Parathyroid adenoma (tissue), 2 donors: Measurements from ENCODE around the gene TPBGL.

Source experiments
- H2AFZ ChIP-seq: fragments of 300-600 bp; sonication (generic); one replicate; pipeline ENCODE4 v1.7.0; 2017; ENCODE audit warnings: antibody characterized with exemption, mild to moderate bottlenecking
- H3K27ac ChIP-seq: fragments of 300-600 bp; sonication (generic); one replicate; pipeline ENCODE4 v1.7.0; 2017
- H3K27me3 ChIP-seq: fragments of 300-600 bp; sonication (generic); one replicate; pipeline ENCODE4 v1.7.0; 2017; ENCODE audit warnings: low read length; ENCODE audit not compliant: control insufficient read depth, insufficient read depth
- H3K36me3 ChIP-seq: fragments of 300-600 bp; sonication (generic); one replicate; pipeline ENCODE4 v1.7.0; 2017; ENCODE audit warnings: low read length; ENCODE audit not compliant: control insufficient read depth, insufficient read depth
- H3K4me1 ChIP-seq: fragments of 300-600 bp; sonication (generic); one replicate; pipeline ENCODE4 v1.7.0; 2017; ENCODE audit warnings: control low read depth
- H3K4me2 ChIP-seq: fragments of 300-600 bp; sonication (generic); one replicate; pipeline ENCODE4 v1.7.0; 2017; ENCODE audit warnings: low read length
- H3K4me3 ChIP-seq: fragments of 300-600 bp; sonication (generic); one replicate; pipeline ENCODE4 v1.7.0; 2017; ENCODE audit warnings: low read depth, low read length
- H3K79me2 ChIP-seq: fragments of 300-600 bp; sonication (generic); one replicate; pipeline ENCODE4 v1.7.0; 2017; ENCODE audit warnings: control low read depth
- H3K9ac ChIP-seq: fragments of 300-600 bp; sonication (generic); one replicate; pipeline ENCODE4 v1.7.0; 2017; ENCODE audit warnings: mild to moderate bottlenecking
- H3K9me3 ChIP-seq: fragments of 300-600 bp; sonication (generic); one replicate; pipeline ENCODE4 v1.7.0; 2017; ENCODE audit warnings: low read length; ENCODE audit not compliant: control insufficient read depth
- TF ChIP-seq, protein P1 (sequence below): fragments of 300-600 bp; sonication (generic); IDR thresholded peaks from one replicate; pipeline ENCODE4 v1.7.0; 2017; ENCODE audit warnings: antibody characterized with exemption, mild to moderate bottlenecking
- donor health status: primary hyperparathyroidism.

TPBGL gene

DNA sequence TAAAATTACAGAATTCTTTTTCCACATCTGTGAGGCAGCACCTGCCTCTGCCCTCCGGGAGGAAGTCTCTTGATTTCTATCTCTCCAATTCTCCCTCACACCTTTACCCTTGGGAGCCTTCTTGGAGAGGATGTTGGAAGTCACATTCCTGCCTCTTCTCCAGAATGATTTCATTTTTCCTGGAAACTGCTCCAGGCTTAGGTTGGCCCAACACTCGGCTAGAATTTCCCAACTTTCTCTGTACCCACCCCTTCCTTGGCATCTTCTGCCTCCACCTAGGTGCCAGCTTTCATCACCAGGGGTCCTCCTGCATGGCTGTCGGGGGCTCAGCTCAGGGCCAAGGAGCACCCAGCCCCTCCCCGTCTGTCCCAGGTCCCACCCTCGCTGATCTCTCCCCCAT, 46.4 kb upstream of the TPBGL start:
- Histone ChIP-seq H2AFZ (no peak overlapping the region), H3K4me1 (no peaks in the 10 kb centered on the region), H3K9me3 (no peaks in the 10 kb centered on the region), H3K9ac (no peak overlapping the region), H3K27me3 (no peaks in the 10 kb centered on the region), H3K36me3 (no peaks in the 10 kb centered on the region), H3K27ac (no peak overlapping the region), H3K4me3 (no peak overlapping the region), H3K79me2 (no peaks in the 10 kb centered on the region), H3K4me2 (no peak overlapping the region)
- TF ChIP-seq, protein P1, sequence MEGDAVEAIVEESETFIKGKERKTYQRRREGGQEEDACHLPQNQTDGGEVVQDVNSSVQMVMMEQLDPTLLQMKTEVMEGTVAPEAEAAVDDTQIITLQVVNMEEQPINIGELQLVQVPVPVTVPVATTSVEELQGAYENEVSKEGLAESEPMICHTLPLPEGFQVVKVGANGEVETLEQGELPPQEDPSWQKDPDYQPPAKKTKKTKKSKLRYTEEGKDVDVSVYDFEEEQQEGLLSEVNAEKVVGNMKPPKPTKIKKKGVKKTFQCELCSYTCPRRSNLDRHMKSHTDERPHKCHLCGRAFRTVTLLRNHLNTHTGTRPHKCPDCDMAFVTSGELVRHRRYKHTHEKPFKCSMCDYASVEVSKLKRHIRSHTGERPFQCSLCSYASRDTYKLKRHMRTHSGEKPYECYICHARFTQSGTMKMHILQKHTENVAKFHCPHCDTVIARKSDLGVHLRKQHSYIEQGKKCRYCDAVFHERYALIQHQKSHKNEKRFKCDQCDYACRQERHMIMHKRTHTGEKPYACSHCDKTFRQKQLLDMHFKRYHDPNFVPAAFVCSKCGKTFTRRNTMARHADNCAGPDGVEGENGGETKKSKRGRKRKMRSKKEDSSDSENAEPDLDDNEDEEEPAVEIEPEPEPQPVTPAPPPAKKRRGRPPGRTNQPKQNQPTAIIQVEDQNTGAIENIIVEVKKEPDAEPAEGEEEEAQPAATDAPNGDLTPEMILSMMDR, result no peak

- TF ChIP-seq, protein P1, result no peak
- H3K79me2 ChIP-seq, result no peaks in the 10 kb centered on the region
- H3K27me3 ChIP-seq, result no peaks in the 10 kb centered on the region
- no peak overlapping the region for H3K9ac ChIP-seq
- no peak overlapping the region for H2AFZ ChIP-seq
- no peaks in the 10 kb centered on the region for H3K4me1 ChIP-seq
- H3K9me3 ChIP-seq, result no peaks in the 10 kb centered on the region
- H3K4me2 ChIP-seq, result no peak overlapping the region
- no peak overlapping the region for H3K27ac ChIP-seq
- H3K4me3 ChIP-seq, result no peak overlapping the region
- H3K36me3 ChIP-seq, result no peaks in the 10 kb centered on the region
Measured at GRCh38 chr11:75195167-75195962, 45.2 kb upstream of the TPBGL start.

GRCh38 chr11:75196426-75196825, 44.1 kb upstream of the TPBGL start:
- H3K4me3 ChIP-seq, result no peak overlapping the region
- TF ChIP-seq, protein P1, result no peak
- no peak overlapping the region for H3K27ac ChIP-seq
- H3K79me2 ChIP-seq, result no peaks in the 10 kb centered on the region
- no peaks in the 10 kb centered on the region for H3K36me3 ChIP-seq
- no peak overlapping the region for H3K4me2 ChIP-seq
- no peak overlapping the region for H3K9ac ChIP-seq
- H3K27me3 ChIP-seq, result no peaks in the 10 kb centered on the region
- H3K9me3 ChIP-seq, result no peaks in the 10 kb centered on the region
- no peaks in the 10 kb centered on the region for H3K4me1 ChIP-seq
- H2AFZ ChIP-seq, result no peak overlapping the region

DNA sequence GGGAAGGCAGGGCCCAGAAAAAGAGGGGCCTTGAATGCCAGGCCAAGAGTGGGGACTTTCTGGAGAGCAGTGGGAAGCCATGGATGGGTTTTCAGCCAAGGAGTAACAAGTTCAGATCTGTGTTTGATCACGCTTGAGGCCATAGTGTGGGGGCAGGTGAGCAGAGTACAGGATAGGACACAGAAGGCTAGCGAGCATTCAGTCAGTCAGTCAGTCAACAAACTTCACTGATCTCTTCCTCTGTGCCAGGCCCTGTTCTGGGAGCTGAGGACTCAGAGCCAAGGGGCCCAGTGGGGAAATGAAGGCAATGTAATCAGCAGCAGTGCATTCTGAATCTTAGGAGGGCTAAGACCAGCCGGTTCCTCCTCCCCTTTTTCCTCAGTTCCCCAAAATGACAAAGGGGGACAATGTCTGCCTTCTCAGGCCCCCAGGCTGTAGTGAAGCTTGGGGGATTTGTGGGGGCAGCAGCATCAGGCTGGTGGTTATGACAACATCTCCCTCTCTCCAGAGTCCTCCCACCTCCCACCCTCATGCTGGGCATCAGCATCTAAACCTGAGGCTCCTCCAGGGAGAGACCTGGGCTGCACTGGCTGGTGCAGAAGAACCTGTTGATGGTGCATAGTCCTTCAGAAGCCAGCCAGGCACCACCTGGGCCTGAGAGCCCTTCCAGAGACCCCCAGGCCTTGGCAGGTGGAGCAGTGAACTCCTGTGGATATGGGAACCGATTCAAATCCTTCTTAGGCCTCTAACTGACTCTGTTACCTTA, 42.9 kb upstream of the TPBGL start:
- H3K9me3 ChIP-seq, result no peaks in the 10 kb centered on the region
- no peak overlapping the region for H2AFZ ChIP-seq
- no peak overlapping the region for H3K27ac ChIP-seq
- no peak overlapping the region for H3K4me3 ChIP-seq
- no peaks in the 10 kb centered on the region for H3K4me1 ChIP-seq
- H3K9ac ChIP-seq, result no peak overlapping the region
- H3K36me3 ChIP-seq, result no peaks in the 10 kb centered on the region
- no peak overlapping the region for H3K4me2 ChIP-seq
- TF ChIP-seq, protein P1, result no peak
- no peaks in the 10 kb centered on the region for H3K27me3 ChIP-seq
- no peaks in the 10 kb centered on the region for H3K79me2 ChIP-seq
